GM23338 (cell line): ENCODE results near the gene ZNF267. TPM values are rescaled to one million over a fixed set of nuclear protein-coding genes. Genes with fewer than 3 reads are reported as not detected.

Experiments used
- ATAC-seq: fragments of 200-7000 bp; cut with Tn5 transposase; 3 replicates; pipeline ENCODE4 v1.9.1; 2020
- DNase-seq: peaks from one replicate; pipeline ENCODE4 v3.0.0-alpha.2; 2015; ENCODE audit warnings: low spot score
- H2AFZ ChIP-seq: fragments of 200-600 bp; sonication (generic); 2 replicates; pipeline ENCODE4 v1.8.0; 2016; ENCODE audit warnings: antibody characterized with exemption, mild to moderate bottlenecking, moderate library complexity
- H3F3A ChIP-seq: fragments of 200-600 bp; sonication (generic); replicated peaks from 2 replicates; pipeline ENCODE4 v1.8.0; 2017; ENCODE audit warnings: antibody characterized with exemption, mixed run types, low read depth
- H3K27ac ChIP-seq: fragments of 200-600 bp; sonication (generic); 2 replicates; pipeline ENCODE4 v1.6.1; 2016; ENCODE audit warnings: low read depth
- H3K27me3 ChIP-seq: fragments of 200-600 bp; sonication (generic); 2 replicates; pipeline ENCODE4 v1.8.0; 2016; ENCODE audit warnings: mild to moderate bottlenecking, mixed run types, moderate library complexity; ENCODE audit not compliant: insufficient read depth
- H3K36me3 ChIP-seq: fragments of 200-600 bp; sonication (generic); 2 replicates; pipeline ENCODE4 v1.8.0; 2016; ENCODE audit warnings: mild to moderate bottlenecking; ENCODE audit not compliant: insufficient read depth
- H3K4me1 ChIP-seq: fragments of 200-600 bp; sonication (generic); 2 replicates; pipeline ENCODE4 v1.8.0; 2016; ENCODE audit warnings: mild to moderate bottlenecking, moderate library complexity; ENCODE audit not compliant: insufficient read depth
- H3K4me2 ChIP-seq: fragments of 200-600 bp; sonication (generic); 2 replicates; pipeline ENCODE4 v1.7.1; 2017; ENCODE audit warnings: mixed run types
- H3K4me3 ChIP-seq: fragments of 200-600 bp; sonication (generic); 2 replicates; pipeline ENCODE4 v1.6.1; 2016; ENCODE audit warnings: mixed run types
- H3K79me2 ChIP-seq: fragments of 200-600 bp; sonication (generic); replicated peaks from 2 replicates; pipeline ENCODE4 v1.8.0; 2017; ENCODE audit warnings: mild to moderate bottlenecking; ENCODE audit not compliant: insufficient read depth
- H3K9me2 ChIP-seq: fragments of 200-600 bp; sonication (generic); 2 replicates; pipeline ENCODE4 v1.8.0; 2017; ENCODE audit not compliant: insufficient read depth
- H4K20me1 ChIP-seq: fragments of 200-600 bp; sonication (generic); replicated peaks from 2 replicates; pipeline ENCODE4 v1.8.0; 2017; ENCODE audit warnings: mild to moderate bottlenecking; ENCODE audit not compliant: insufficient read depth
- H3K27ac Mint-ChIP-seq: 2 replicates; pipeline ENCODE4 v1.8.0; 2020; ENCODE audit warnings: inconsistent platforms, mild to moderate bottlenecking, moderate library complexity, mixed read lengths
- H3K27me3 Mint-ChIP-seq: 3 replicates; pipeline ENCODE4 v1.8.0; 2022; ENCODE audit warnings: low read depth, mild to moderate bottlenecking, moderate library complexity, mixed read lengths, inconsistent platforms; ENCODE audit not compliant: insufficient read depth, poor library complexity
- H3K36me3 Mint-ChIP-seq: 3 replicates; pipeline ENCODE4 v1.8.0; 2021; ENCODE audit warnings: low read depth, mild to moderate bottlenecking, inconsistent platforms, moderate library complexity, mixed read lengths
- H3K4me1 Mint-ChIP-seq: 3 replicates; pipeline ENCODE4 v1.8.0; 2020; ENCODE audit warnings: mild to moderate bottlenecking, inconsistent platforms, mixed read lengths
- H3K4me3 Mint-ChIP-seq: 3 replicates; pipeline ENCODE4 v1.8.0; 2021; ENCODE audit warnings: moderate library complexity, mild to moderate bottlenecking, inconsistent platforms, mixed read lengths
- H3K9me3 Mint-ChIP-seq: 3 replicates; pipeline ENCODE4 v1.8.0; 2020; ENCODE audit warnings: moderate library complexity, mild to moderate bottlenecking, inconsistent platforms, mixed read lengths
- CREB1 ChIP-seq: fragments of 250-450 bp; sonication (Bioruptor Pico); IDR thresholded peaks from 2 replicates; pipeline ENCODE4 v1.5.0; 2020; ENCODE audit warnings: low read depth, mild to moderate bottlenecking, moderate library complexity
- CTCF ChIP-seq, 2 experiments: fragments of 200-600 bp in 1 of 2; sonication (generic) in 1 of 2; conservative IDR thresholded peaks; 2 replicates each; pipeline versions ENCODE4 v1.5.1 to v1.6.1; 2016 to 2017; ENCODE audit warnings: antibody characterized with exemption in 2 of 2, low read depth in 2 of 2, mild to moderate bottlenecking in 2 of 2, moderate library complexity in 1 of 2
- ETS1 ChIP-seq: IDR thresholded peaks from 2 replicates; pipeline ENCODE4 v1.6.1; 2016; ENCODE audit warnings: antibody characterized with exemption
- EZH2 ChIP-seq: fragments of 200-600 bp; sonication (generic); IDR thresholded peaks from one replicate; pipeline ENCODE4 v1.8.0; 2017; ENCODE audit warnings: antibody characterized with exemption, mild to moderate bottlenecking, low read depth; ENCODE audit not compliant: unreplicated experiment
- EZH2phosphoT487 ChIP-seq: fragments of 200-600 bp; sonication (generic); IDR thresholded peaks from one replicate; pipeline ENCODE4 v1.8.1; 2018; ENCODE audit warnings: antibody characterized with exemption; ENCODE audit not compliant: unreplicated experiment
- JUNB ChIP-seq: IDR thresholded peaks from one replicate; pipeline ENCODE4 v1.6.1; 2016; ENCODE audit warnings: antibody characterized with exemption; ENCODE audit not compliant: unreplicated experiment
- NANOG ChIP-seq: IDR thresholded peaks from 2 replicates; pipeline ENCODE4 v1.6.1; 2016; ENCODE audit warnings: antibody characterized with exemption, borderline replicate concordance
- POLR2AphosphoS5 ChIP-seq: IDR thresholded peaks from 2 replicates; pipeline ENCODE4 v1.6.1; 2016; ENCODE audit warnings: antibody characterized with exemption, low read depth
- REST ChIP-seq: IDR thresholded peaks from one replicate; pipeline ENCODE4 v1.6.1; 2018; ENCODE audit warnings: antibody characterized with exemption; ENCODE audit not compliant: unreplicated experiment
- STAT1 ChIP-seq: IDR thresholded peaks from one replicate; pipeline ENCODE4 v1.6.1; 2016; ENCODE audit warnings: antibody characterized with exemption; ENCODE audit not compliant: unreplicated experiment
- ZNF114 ChIP-seq: fragments of 250-450 bp; sonication (Bioruptor Pico); IDR thresholded peaks from 2 replicates; pipeline ENCODE4 v1.5.0; 2020; ENCODE audit warnings: mild to moderate bottlenecking, moderate library complexity
- ZNF331 ChIP-seq: fragments of 250-450 bp; sonication (Bioruptor Pico); IDR thresholded peaks from 2 replicates; pipeline ENCODE4 v1.5.0; 2020; ENCODE audit warnings: low read depth, mild to moderate bottlenecking, moderate library complexity
- ZNF462 ChIP-seq: fragments of 250-450 bp; sonication (Bioruptor Pico); IDR thresholded peaks from 2 replicates; pipeline ENCODE4 v1.5.0; 2020; ENCODE audit warnings: mild to moderate bottlenecking, moderate library complexity
- polyA plus RNA-seq: library from polyadenylated mRNA; unstranded; fragments of >200 nt; fragmentation: Nextera tagmentation; extraction: Ambion mirVana; gene quantifications from 2 replicates; pipeline ENCODE4 v1.2.1, GENCODE V29; 2016
- total RNA-seq: library from RNA; depleted of rRNA; stranded (reverse); fragments of >200 nt; shearing (Covaris generic); gene quantifications from 2 replicates; pipeline ENCODE4 v1.2.3, GENCODE V29; 2014

The ZNF267 gene
- total and polyA plus RNA-seq, 2 experiments from 2014 or later = 13.8 to 31.7 TPM

- Mint-ChIP-seq H3K9me3 (no peaks in the 10 kb centered on the region; the same call in 2 of the 3 replicates), H3K4me3 (no peak overlapping the region), H3K27me3 (peaks cover 5% of the 10 kb centered on the region), H3K4me1 (peaks cover 15% of the 10 kb centered on the region), H3K27ac (no peak overlapping the region), H3K36me3 (peaks cover 17% of the 10 kb centered on the region)
- H3K4me3 ChIP-seq = no peak overlapping the region
- peaks cover 71% of the 10 kb centered on the region for H3K79me2 ChIP-seq
- H3K27ac ChIP-seq = no peak overlapping the region
- no peaks in the 10 kb centered on the region for H3K27me3 ChIP-seq
- H3K9me2 ChIP-seq = no peaks in the 10 kb centered on the region
- H3K4me2 ChIP-seq = peak overlapping the region; percentile 90; the same call in 1 of the 2 replicates
- H2AFZ ChIP-seq = no peak overlapping the region
- no peak for TF ChIP-seq ZNF462 (CRISPR knock-in tag)
- TF ChIP-seq JUNB = no peak
- no peak for TF ChIP-seq ZNF114 (CRISPR knock-in tag)
- no peak for TF ChIP-seq REST
- no peak for TF ChIP-seq ETS1
- TF ChIP-seq ZNF331 (CRISPR knock-in tag) = no peak
- no peak for TF ChIP-seq POLR2AphosphoS5
- TF ChIP-seq CREB1 (CRISPR knock-in tag) = no peak
- no peak for TF ChIP-seq STAT1
- TF ChIP-seq EZH2 = no peak
- no peak for TF ChIP-seq EZH2phosphoT487
- TF ChIP-seq NANOG = no peak
- no peak for TF ChIP-seq CTCF (conservative IDR thresholded peaks at IDR 0.05; ENCODE audit: low read depth in 2 of 2)
- peaks cover 23% of the 10 kb centered on the region for H3K4me1 ChIP-seq
- DNase-seq (no peak), ATAC-seq (no peak)
- no peaks in the 10 kb centered on the region for H3F3A ChIP-seq
- H4K20me1 ChIP-seq = peaks cover 28% of the 10 kb centered on the region
- no peaks in the 10 kb centered on the region for H3K36me3 ChIP-seq
Observed at GRCh38 chr16:31875928-31876547, 2.4 kb downstream of the ZNF267 start.
